OCI-LY1 (cell line): Measurements from ENCODE around the gene TTC33.

Source experiments
- EZH2 ChIP-seq: fragments of 200-600 bp; sonication (generic), shearing (Covaris generic); IDR thresholded peaks from 2 replicates; pipeline ENCODE4 v1.8.0; 2017; ENCODE audit warnings: borderline replicate concordance, mixed run types, mild to moderate bottlenecking, antibody characterized with exemption, low read length, moderate library complexity, mixed read lengths
- TF ChIP-seq, protein P1 (sequence below): fragments of 200-600 bp; sonication (generic), shearing (Covaris generic); IDR thresholded peaks from 2 replicates; pipeline ENCODE4 v1.5.1; 2017; ENCODE audit warnings: mild to moderate bottlenecking, antibody characterized with exemption, low read length, moderate library complexity, mixed read lengths

GRCh38 chr5:40651201-40651600 is 104.6 kb downstream of the TTC33 start:
- TF ChIP-seq EZH2, result no peak
- TF ChIP-seq, protein P1, sequence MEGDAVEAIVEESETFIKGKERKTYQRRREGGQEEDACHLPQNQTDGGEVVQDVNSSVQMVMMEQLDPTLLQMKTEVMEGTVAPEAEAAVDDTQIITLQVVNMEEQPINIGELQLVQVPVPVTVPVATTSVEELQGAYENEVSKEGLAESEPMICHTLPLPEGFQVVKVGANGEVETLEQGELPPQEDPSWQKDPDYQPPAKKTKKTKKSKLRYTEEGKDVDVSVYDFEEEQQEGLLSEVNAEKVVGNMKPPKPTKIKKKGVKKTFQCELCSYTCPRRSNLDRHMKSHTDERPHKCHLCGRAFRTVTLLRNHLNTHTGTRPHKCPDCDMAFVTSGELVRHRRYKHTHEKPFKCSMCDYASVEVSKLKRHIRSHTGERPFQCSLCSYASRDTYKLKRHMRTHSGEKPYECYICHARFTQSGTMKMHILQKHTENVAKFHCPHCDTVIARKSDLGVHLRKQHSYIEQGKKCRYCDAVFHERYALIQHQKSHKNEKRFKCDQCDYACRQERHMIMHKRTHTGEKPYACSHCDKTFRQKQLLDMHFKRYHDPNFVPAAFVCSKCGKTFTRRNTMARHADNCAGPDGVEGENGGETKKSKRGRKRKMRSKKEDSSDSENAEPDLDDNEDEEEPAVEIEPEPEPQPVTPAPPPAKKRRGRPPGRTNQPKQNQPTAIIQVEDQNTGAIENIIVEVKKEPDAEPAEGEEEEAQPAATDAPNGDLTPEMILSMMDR, result no peak
